ENCODE results near the gene LAMA2. TPM values are rescaled to one million over a fixed set of nuclear protein-coding genes. Genes with fewer than 3 reads are reported as not detected.

LAMA2 gene
- total and polyA plus RNA-seq, 7 experiments from 2014 or later = 0.02 to 0.59 (median 0.35) TPM; not detected in 4

DNA sequence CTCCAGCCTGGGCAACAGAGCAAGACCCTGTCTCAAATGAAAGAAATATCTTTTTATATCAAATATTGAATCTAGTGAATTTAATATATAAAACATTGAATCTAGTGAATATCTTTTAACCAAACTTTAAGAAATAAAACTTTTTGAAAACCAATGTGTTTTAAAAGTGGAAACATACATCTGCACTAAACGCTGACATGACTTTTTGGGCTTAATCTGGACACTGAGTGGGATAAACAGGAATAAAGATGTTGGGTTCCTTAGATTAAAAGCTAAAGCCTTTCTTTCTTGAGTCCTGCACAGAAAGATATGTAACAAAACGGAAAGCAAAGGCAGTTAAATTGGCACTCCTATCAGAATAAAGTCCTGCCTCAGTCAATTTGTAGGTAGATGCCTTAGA is 636.8 kb downstream of the LAMA2 start:
- Mint-ChIP-seq H3K4me1 (no peaks in the 10 kb centered on the region), H3K9me3 (peaks cover 0 to 3% (median 0%) of the 10 kb centered on the region in 11 donors), H3K27me3 (peaks cover 0 to 6% (median 0%) of the 10 kb centered on the region in 5 donors), H3K4me3 (no peak overlapping the region), H3K36me3 (no peaks in the 10 kb centered on the region), H3K27ac (no peak overlapping the region)
- Histone ChIP-seq H3K27ac (ENCODE audit: low read depth, low read length) (no peak overlapping the region), H3K4me1 (ENCODE audit: control insufficient read depth in 2 of 2, insufficient read depth in 2 of 2, low read length in 2 of 2) (no peaks in the 10 kb centered on the region), H3K4me3 (ENCODE audit: low read length) (no peak overlapping the region), H3K36me3 (ENCODE audit: control insufficient read depth in 2 of 3, insufficient read depth in 3 of 3, low read length in 3 of 3) (no peaks in the 10 kb centered on the region), H3K9me3 (ENCODE audit: control insufficient read depth in 2 of 3, low read length in 3 of 3) (no peaks in the 10 kb centered on the region), H3K27me3 (ENCODE audit: control insufficient read depth in 2 of 2, insufficient read depth in 2 of 2, low read length in 2 of 2) (no peaks in the 10 kb centered on the region)
- ATAC-seq (no peak), DNase-seq (no peak)
- POLR2A ChIA-PET = no interaction called here
- intact Hi-C loops (cut with micrococcal nuclease) = no loop called here
- CTCF ChIA-PET = no interaction called here

GRCh38 chr6:129521946-129522345 is 639.0 kb downstream of the LAMA2 start:
- H3K4me3 ChIP-seq (ENCODE audit: low read length) = no peak overlapping the region
- peaks cover 0 to 3% (median 0%) of the 10 kb centered on the region in 11 donors for H3K9me3 Mint-ChIP-seq
- H3K4me1 ChIP-seq (ENCODE audit: control insufficient read depth in 2 of 2, insufficient read depth in 2 of 2, low read length in 2 of 2) = no peaks in the 10 kb centered on the region
- no peaks in the 10 kb centered on the region for H3K4me1 Mint-ChIP-seq
- no peaks in the 10 kb centered on the region for H3K27me3 ChIP-seq (ENCODE audit: control insufficient read depth in 2 of 2, insufficient read depth in 2 of 2, low read length in 2 of 2)
- H3K27ac ChIP-seq (ENCODE audit: low read depth, low read length) = no peak overlapping the region
- H3K4me3 Mint-ChIP-seq = no peak overlapping the region
- H3K27me3 Mint-ChIP-seq = peaks cover 0 to 10% (median 0%) of the 10 kb centered on the region in 5 donors
- DNase-seq (no peak), ATAC-seq (no peak)
- no peak overlapping the region for H3K27ac Mint-ChIP-seq
- intact Hi-C loops (cut with micrococcal nuclease) = no loop called here
- ChIA-PET CTCF (no interaction called here), POLR2A (no interaction called here)
- no peaks in the 10 kb centered on the region for H3K9me3 ChIP-seq (ENCODE audit: control insufficient read depth in 2 of 3, low read length in 3 of 3)
- H3K36me3 Mint-ChIP-seq = no peaks in the 10 kb centered on the region
- no peaks in the 10 kb centered on the region for H3K36me3 ChIP-seq (ENCODE audit: control insufficient read depth in 2 of 3, insufficient read depth in 3 of 3, low read length in 3 of 3)

DNA sequence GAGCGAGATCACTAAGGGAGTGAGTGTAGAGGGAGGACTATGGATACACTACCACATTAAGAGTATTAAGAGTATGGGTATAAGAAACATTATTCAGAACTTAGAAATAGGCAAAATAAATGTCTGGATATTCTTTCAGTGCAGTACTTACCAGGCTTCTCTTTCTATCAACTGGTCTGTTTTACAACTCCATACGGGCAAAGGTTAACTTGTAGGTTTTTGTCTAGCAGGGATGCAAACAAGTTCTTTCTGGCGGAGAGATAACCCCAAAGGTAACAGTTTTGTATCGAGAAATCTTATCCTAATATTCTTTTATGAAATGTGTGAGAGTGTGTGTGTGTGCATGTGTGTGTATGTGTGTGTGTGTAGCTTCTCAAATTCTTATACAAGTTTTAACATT is 640.9 kb downstream of the LAMA2 start:
- Histone ChIP-seq H3K4me3 (ENCODE audit: low read length) (no peak overlapping the region), H3K9me3 (ENCODE audit: control insufficient read depth in 2 of 3, low read length in 3 of 3) (no peaks in the 10 kb centered on the region), H3K27ac (ENCODE audit: low read depth, low read length) (no peak overlapping the region), H3K4me1 (ENCODE audit: control insufficient read depth in 2 of 2, insufficient read depth in 2 of 2, low read length in 2 of 2) (no peaks in the 10 kb centered on the region), H3K36me3 (ENCODE audit: control insufficient read depth in 2 of 3, insufficient read depth in 3 of 3, low read length in 3 of 3) (no peaks in the 10 kb centered on the region), H3K27me3 (ENCODE audit: control insufficient read depth in 2 of 2, insufficient read depth in 2 of 2, low read length in 2 of 2) (no peaks in the 10 kb centered on the region)
- Mint-ChIP-seq H3K27me3 (peaks cover 0 to 10% (median 2%) of the 10 kb centered on the region in 5 donors), H3K27ac (no peak overlapping the region), H3K4me3 (no peak overlapping the region), H3K4me1 (no peaks in the 10 kb centered on the region), H3K36me3 (no peaks in the 10 kb centered on the region), H3K9me3 (peaks cover 0 to 3% (median 0%) of the 10 kb centered on the region in 11 donors)
- ChIA-PET CTCF (no interaction called here), POLR2A (no interaction called here)
- intact Hi-C loops (cut with micrococcal nuclease) = no loop called here
- ATAC-seq = no peak
- no peak for DNase-seq

GRCh38 chr6:129525055-129525454 is 642.1 kb downstream of the LAMA2 start:
- no peak overlapping the region for H3K4me3 ChIP-seq (ENCODE audit: low read length)
- Mint-ChIP-seq H3K36me3 (no peaks in the 10 kb centered on the region), H3K27me3 (peaks cover 0 to 12% (median 4%) of the 10 kb centered on the region in 5 donors), H3K4me3 (no peak overlapping the region), H3K4me1 (no peaks in the 10 kb centered on the region), H3K27ac (no peak overlapping the region), H3K9me3 (peaks cover 0 to 3% (median 0%) of the 10 kb centered on the region in 11 donors)
- no peak for DNase-seq
- no peaks in the 10 kb centered on the region for H3K9me3 ChIP-seq (ENCODE audit: control insufficient read depth in 2 of 3, low read length in 3 of 3)
- H3K27me3 ChIP-seq (ENCODE audit: control insufficient read depth in 2 of 2, insufficient read depth in 2 of 2, low read length in 2 of 2) = no peaks in the 10 kb centered on the region
- H3K4me1 ChIP-seq (ENCODE audit: control insufficient read depth in 2 of 2, insufficient read depth in 2 of 2, low read length in 2 of 2) = no peaks in the 10 kb centered on the region
- CTCF ChIA-PET = no interaction called here
- POLR2A ChIA-PET = no interaction called here
- H3K36me3 ChIP-seq (ENCODE audit: control insufficient read depth in 2 of 3, insufficient read depth in 3 of 3, low read length in 3 of 3) = no peaks in the 10 kb centered on the region
- intact Hi-C loops (cut with micrococcal nuclease) = no loop called here
- H3K27ac ChIP-seq (ENCODE audit: low read depth, low read length) = no peak overlapping the region
- ATAC-seq = no peak

- no peaks in the 10 kb centered on the region for H3K36me3 ChIP-seq (ENCODE audit: control insufficient read depth in 2 of 3, insufficient read depth in 3 of 3, low read length in 3 of 3)
- no peak for DNase-seq
- no peaks in the 10 kb centered on the region for H3K27me3 ChIP-seq (ENCODE audit: control insufficient read depth in 2 of 2, insufficient read depth in 2 of 2, low read length in 2 of 2)
- peaks cover 0 to 11% (median 0%) of the 10 kb centered on the region in 5 donors for H3K27me3 Mint-ChIP-seq
- no peaks in the 10 kb centered on the region for H3K4me1 ChIP-seq (ENCODE audit: control insufficient read depth in 2 of 2, insufficient read depth in 2 of 2, low read length in 2 of 2)
- ChIA-PET POLR2A (no interaction called here), CTCF (no interaction called here)
- no peak overlapping the region for H3K27ac Mint-ChIP-seq
- H3K27ac ChIP-seq (ENCODE audit: low read depth, low read length) = no peak overlapping the region
- H3K4me3 ChIP-seq (ENCODE audit: low read length) = no peak overlapping the region
- no peaks in the 10 kb centered on the region for H3K9me3 ChIP-seq (ENCODE audit: control insufficient read depth in 2 of 3, low read length in 3 of 3)
- no peaks in the 10 kb centered on the region for H3K36me3 Mint-ChIP-seq
- H3K4me1 Mint-ChIP-seq = no peaks in the 10 kb centered on the region
- no peak for ATAC-seq
- H3K4me3 Mint-ChIP-seq = no peak overlapping the region
- H3K9me3 Mint-ChIP-seq = peaks cover 0 to 16% (median 6%) of the 10 kb centered on the region in 11 donors
- intact Hi-C loops (cut with micrococcal nuclease) = no loop called here
Measured at GRCh38 chr6:129534926-129535325, 652.0 kb downstream of the LAMA2 start.

- ATAC-seq (no peak), DNase-seq (no peak)
- POLR2A ChIA-PET = no interaction called here
- Mint-ChIP-seq H3K27me3 (peaks cover 0 to 7% (median 0%) of the 10 kb centered on the region in 5 donors), H3K36me3 (no peaks in the 10 kb centered on the region), H3K9me3 (peaks cover 0 to 16% (median 6%) of the 10 kb centered on the region in 11 donors), H3K27ac (no peak overlapping the region), H3K4me3 (no peak overlapping the region), H3K4me1 (no peaks in the 10 kb centered on the region)
- H3K4me1 ChIP-seq (ENCODE audit: control insufficient read depth in 2 of 2, insufficient read depth in 2 of 2, low read length in 2 of 2) = no peaks in the 10 kb centered on the region
- CTCF ChIA-PET = interaction anchor here (0.7 kb wide), 1 partner anchor 1565 kb away, joined by 3 read pairs; no protein-coding TSS in a partner anchor
- no peaks in the 10 kb centered on the region for H3K36me3 ChIP-seq (ENCODE audit: control insufficient read depth in 2 of 3, insufficient read depth in 3 of 3, low read length in 3 of 3)
- no peak overlapping the region for H3K27ac ChIP-seq (ENCODE audit: low read depth, low read length)
- no peaks in the 10 kb centered on the region for H3K27me3 ChIP-seq (ENCODE audit: control insufficient read depth in 2 of 2, insufficient read depth in 2 of 2, low read length in 2 of 2)
- H3K4me3 ChIP-seq (ENCODE audit: low read length) = no peak overlapping the region
- H3K9me3 ChIP-seq (ENCODE audit: control insufficient read depth in 2 of 3, low read length in 3 of 3) = no peaks in the 10 kb centered on the region
- intact Hi-C loops (cut with micrococcal nuclease) = no loop called here
Measured at GRCh38 chr6:129536271-129536670, 653.3 kb downstream of the LAMA2 start.

DNA sequence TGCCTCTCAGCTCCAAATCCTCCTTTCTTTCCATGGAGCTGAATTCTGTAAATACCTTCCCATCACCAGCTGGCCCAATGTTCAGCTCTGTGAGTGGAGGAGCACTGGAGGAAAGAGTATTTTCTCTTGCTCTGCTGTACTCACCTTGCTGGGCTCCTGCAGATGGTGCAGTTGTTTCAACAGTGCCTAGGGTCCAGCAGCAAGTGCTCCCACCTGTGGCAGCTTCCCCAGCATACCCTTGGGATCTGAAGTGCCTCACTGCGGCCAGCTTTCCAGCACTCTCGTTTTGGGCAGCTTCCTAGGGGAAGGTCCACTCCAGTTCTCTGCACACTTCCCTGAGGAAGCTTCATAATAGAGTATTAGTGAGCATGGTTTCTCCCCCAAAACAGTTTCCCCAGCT is 656.1 kb downstream of the LAMA2 start:
- Mint-ChIP-seq H3K9me3 (peaks cover 0 to 6% (median 2%) of the 10 kb centered on the region in 11 donors), H3K27me3 (peaks cover 0 to 7% (median 0%) of the 10 kb centered on the region in 5 donors), H3K4me1 (peaks cover 0 to 6% (median 2%) of the 10 kb centered on the region in 7 donors), H3K36me3 (no peaks in the 10 kb centered on the region), H3K4me3 (no peak overlapping the region), H3K27ac (no peak overlapping the region)
- no peaks in the 10 kb centered on the region for H3K36me3 ChIP-seq (ENCODE audit: control insufficient read depth in 2 of 3, insufficient read depth in 3 of 3, low read length in 3 of 3)
- H3K9me3 ChIP-seq (ENCODE audit: control insufficient read depth in 2 of 3, low read length in 3 of 3) = no peaks in the 10 kb centered on the region
- no peak overlapping the region for H3K4me3 ChIP-seq (ENCODE audit: low read length)
- DNase-seq = no peak
- ATAC-seq = no peak
- H3K27ac ChIP-seq (ENCODE audit: low read depth, low read length) = no peak overlapping the region
- no peaks in the 10 kb centered on the region for H3K27me3 ChIP-seq (ENCODE audit: control insufficient read depth in 2 of 2, insufficient read depth in 2 of 2, low read length in 2 of 2)
- ChIA-PET CTCF (no interaction called here), POLR2A (no interaction called here)
- intact Hi-C loops (cut with micrococcal nuclease) = no loop called here
- H3K4me1 ChIP-seq (ENCODE audit: control insufficient read depth in 2 of 2, insufficient read depth in 2 of 2, low read length in 2 of 2) = no peaks in the 10 kb centered on the region
